GM18858 (cell line): Measurements from ENCODE around the gene ADGRB3.
"Not testable (repeated sequence)": the region's sequence is repeated elsewhere in the genome, so short reads cannot be mapped to it uniquely, and the experiment has no call there.

Experiments
- ATAC-seq: cut with Tn5 transposase; IDR thresholded peaks from one replicate; pipeline ENCODE4 v1.9.1; 2021; ENCODE audit not compliant: unreplicated experiment

The ADGRB3 gene

DNA sequence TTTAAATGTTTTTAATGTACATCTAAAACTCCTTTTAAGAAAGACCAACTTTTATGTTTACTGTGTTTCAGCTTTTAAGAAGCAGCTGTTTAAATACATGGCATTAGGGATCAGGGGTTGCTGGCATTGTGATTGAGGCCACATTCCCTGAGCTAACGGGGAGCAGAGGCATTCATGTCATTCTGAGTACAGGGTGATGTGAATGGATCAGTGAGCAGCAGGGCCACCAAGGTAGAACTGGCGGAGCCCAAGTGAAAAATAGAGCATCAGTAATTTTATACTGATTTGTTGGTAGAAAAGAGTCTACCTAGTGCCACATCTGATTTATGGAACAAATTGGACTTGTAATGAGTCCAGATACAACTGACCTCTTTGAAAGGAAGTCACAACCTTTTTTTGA is 467.3 kb downstream of the ADGRB3 start:
- no peak for ATAC-seq

- ATAC-seq, result no peak
These were observed 470.2 kb downstream of the ADGRB3 start for GRCh38 chr6:69105288-69105687.

GRCh38 chr6:69106511-69106910 is 471.4 kb downstream of the ADGRB3 start:
- ATAC-seq, result no peak

DNA sequence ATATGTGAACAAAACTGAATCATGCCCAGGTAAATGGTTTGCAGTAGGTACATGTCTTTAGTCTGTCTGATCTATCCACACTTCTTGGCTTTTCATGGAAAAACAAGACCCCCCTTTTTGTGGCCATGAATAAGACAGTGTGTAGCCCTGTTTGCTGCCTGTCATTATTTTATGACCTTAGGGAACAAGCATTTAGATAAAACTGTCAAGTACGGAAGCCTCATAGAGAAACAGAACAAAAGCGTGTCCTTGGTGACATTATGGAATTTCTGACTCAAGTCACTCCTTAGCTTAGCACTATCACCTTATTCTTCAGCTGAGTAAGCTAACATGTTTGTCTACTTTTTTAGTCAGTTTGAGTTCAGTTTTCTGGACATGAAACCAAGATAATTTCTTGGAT is 476.2 kb downstream of the ADGRB3 start:
- ATAC-seq, result no peak

DNA sequence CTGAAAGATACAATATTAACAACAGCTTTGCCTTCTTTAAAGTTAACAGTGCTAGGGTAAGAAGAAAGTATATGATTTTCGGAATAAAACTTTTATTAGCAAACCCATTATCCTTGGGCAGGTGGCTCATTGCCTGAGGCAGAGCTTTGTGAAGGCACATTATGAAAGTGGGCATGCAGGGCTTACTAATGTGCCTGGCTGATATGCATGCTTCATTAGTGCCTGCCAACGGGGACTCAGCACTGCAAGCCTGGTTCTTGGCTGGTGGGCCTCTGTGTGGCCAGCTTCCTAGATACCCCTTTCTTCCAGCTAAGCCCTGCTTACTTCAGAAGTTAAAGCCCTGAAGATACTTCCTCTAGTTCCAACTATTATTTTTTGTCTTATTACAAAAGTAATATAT is 481.6 kb downstream of the ADGRB3 start:
- ATAC-seq, result no peak

DNA sequence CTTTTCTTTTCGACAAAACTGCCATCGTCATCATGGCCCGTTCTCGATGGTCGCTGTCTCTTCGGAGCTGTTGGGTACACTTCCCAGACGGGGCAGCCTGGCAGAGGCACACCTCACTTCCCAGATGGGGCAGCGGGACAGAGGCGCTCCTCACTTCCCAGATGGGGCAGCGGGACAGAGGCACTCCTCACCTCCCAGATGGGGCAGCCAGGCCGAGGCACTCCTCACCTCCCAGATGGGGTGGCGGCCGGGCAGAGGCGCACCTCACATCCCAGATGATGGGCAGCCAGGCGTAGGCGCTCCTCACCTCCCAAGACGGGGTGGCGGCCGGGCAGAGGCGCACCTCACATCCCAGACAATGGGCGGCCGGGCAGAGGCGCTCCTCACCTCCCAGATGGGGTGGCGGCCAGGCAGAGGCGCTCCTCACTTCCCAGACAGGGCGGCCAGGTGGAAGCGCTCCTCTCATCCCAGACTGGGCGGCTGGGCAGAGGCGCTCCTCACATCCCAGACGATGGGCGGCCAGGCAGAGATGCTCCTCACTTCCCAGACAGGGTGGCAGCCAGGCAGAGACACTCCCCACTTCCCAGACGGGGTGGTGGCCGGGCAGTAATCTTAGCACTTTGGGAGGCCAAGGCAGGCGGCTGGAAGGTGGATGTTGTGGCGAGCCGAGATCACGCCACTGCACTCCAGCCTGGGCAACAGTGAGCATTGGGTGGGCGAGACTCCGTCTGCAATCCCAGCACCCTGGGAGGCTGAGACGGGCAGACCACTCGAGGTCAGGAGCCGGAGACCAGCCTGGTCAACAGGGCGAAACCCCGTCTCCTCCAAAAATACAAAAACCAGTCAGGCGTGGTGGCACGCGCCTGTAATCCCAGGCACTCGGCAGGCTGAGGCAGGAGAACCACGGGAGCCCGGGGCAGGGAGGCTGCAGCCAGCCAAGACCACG is 486.7 kb downstream of the ADGRB3 start:
- not testable (repeated sequence) for ATAC-seq

GRCh38 chr6:69122407-69122773 is 487.3 kb downstream of the ADGRB3 start:
- no peak for ATAC-seq

DNA sequence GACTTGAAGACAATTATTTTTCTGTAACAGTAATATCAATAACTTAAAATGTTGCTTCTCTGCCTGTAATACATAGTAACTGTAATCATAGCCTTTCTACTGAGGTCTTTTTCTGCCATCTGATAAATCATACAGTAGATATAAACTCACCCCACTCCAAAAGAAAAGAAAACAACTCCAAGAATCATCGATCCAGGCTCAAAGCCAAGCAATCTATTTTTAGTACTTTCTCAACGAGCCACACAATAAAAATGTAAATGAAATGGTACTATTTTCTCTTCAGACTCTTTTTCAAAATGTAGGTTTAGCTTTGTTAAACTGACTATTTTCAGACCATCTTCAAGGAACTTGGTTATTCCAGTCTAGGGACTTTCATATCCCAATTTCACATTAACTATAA is 493.3 kb downstream of the ADGRB3 start:
- ATAC-seq, result no peak

DNA sequence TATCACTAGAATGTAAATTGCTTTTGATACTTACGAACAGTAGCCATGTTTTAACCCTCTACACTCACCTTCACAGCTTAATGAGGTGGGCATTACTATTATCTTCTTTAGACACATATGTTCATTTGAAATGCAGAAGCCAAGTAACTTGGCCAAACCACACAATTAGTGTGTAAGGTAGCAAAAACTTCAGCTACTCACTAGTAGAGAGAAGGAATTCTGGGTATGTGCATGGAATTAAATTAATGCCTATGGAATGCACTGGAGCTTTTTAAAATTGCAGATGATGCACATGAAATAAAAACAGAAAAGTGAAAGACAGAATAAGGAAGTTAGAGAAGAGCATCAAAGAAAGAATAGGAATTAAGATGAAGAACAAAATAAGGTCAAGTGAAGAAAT is 494.0 kb downstream of the ADGRB3 start:
- no peak for ATAC-seq

- no peak for ATAC-seq
These were observed 500.8 kb downstream of the ADGRB3 start for GRCh38 chr6:69135927-69136326.

DNA sequence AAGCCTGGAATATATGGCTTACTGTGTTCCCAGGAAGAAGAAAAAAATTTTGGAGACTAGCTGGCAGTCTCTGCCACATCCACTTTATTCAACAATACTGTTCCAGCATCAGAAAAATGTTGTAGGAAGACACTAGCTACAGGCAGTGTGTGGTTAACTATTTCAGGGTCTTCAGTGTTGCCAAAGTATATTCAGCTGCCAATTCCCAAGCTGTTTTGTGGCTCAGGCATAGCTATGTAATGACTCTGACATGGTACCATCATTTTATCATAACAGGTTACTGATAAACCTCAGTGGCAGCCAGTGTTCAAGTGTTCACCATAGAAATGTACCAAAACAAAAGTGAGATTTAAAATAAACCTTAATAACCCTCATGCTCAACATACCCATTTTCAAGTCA is 503.1 kb downstream of the ADGRB3 start:
- no peak for ATAC-seq

- ATAC-seq, result no peak
These were observed 503.9 kb downstream of the ADGRB3 start for GRCh38 chr6:69138893-69139494.

DNA sequence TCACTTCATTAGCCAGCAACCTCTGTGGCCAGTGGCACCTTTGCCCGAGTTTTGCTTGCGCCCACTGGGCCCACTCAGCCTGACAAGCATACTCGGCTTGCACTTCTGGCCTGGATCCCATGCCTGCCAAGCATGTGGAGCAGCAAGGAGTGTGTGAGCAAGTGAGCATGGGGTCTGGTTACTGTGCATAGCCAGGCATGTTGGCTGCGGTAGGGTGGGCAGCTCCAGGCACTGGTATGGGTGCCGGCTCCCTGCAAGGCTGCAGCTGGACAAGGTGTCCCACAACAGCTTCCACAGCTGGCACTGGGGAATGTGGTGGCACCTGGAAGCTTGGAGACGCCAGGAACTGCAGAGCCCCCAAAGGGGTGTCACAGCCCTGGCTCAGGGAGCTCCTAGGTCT is 510.0 kb downstream of the ADGRB3 start:
- no peak for ATAC-seq

DNA sequence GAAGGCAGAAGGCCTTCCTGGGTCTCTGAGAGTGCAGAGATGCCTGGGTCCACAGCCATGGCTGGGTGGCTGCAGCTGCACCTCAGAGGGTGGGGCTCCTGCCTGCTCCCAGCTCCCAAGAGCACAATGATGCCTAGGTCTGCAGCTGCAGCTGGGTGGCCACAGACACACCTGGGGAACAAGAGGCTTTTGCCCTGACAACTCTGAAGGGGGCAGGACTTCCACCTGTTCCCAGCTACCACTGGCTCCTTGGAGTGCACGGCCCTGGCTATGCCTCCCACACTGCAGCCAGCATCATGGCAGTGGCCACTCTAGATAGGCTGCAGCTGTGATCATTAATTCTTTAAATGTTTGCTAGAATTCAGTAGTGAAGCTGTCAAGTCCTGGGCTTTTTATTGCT is 511.3 kb downstream of the ADGRB3 start:
- ATAC-seq, result no peak

DNA sequence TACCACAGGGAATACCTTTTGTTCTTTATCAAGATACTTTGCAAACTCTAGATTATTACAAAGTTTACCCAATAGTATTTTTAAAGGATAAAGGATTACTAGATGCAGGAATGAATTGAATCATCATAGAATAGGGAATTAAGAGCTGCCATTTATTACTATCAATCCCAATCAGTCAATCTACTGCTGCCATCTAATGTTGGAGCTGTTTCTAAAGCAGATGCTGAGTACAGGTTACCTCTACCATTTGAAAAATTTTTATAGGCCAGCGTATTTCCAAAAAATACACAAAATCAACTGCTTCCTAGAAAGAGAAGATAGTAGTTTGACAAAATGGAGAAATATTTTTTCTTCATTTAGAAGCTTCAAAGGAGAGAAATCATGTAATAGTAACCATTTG is 520.4 kb downstream of the ADGRB3 start:
- ATAC-seq, result no peak

DNA sequence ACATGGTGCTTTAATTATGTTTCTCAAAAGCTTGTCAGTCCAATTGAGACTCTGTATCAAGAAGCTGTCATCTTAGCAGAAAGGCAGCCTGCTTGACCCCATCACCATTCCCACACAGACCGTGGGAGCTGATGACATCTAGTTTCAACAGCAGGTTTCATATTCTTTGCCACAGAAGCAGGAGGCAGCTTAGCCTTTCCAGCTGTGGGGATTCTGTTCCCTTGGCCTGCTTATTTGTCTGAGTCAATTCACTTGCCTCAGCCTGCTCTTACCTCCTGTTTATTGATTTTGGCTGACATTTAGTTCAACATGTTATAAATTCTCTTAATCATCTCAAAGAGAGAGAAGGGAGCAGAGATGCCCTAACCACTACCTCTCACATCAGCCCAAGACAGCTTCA is 527.7 kb downstream of the ADGRB3 start:
- no peak for ATAC-seq

GRCh38 chr6:69164564-69165229 is 529.6 kb downstream of the ADGRB3 start:
- ATAC-seq, result no peak

- no peak for ATAC-seq
These were observed 544.6 kb downstream of the ADGRB3 start for GRCh38 chr6:69179681-69180080.

GRCh38 chr6:69180361-69181067 is 545.4 kb downstream of the ADGRB3 start:
- no peak for ATAC-seq

GRCh38 chr6:69181964-69182363 is 546.9 kb downstream of the ADGRB3 start:
- ATAC-seq, result no peak

DNA sequence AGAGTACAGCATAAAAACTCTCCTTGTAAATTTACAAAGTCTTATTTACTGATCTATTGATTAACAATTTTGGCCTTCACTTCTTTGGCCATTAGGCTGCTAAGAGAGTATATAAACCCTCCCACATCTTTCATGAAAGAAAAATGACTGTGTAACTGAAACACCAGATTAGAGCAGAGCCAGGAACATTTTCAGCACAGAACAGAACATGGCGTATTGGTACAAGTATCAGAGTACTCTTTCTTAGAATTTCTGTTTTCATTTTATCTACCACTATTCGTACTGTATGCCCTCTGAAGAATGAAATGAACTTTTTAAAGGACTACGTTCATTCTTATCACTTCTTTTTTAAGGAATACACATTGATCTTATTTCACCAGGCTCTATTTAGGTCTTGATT is 550.2 kb downstream of the ADGRB3 start:
- no peak for ATAC-seq
